Neural cell (in vitro differentiated cells): ENCODE data around the gene CYB561D1.

ENCODE experiments used
- EP300 ChIP-seq: fragments of 450-650 bp; conservative IDR thresholded peaks from 2 replicates; pipeline ENCODE4 v1.6.1; 2014; ENCODE audit warnings: antibody characterized with exemption, mild to moderate bottlenecking, moderate library complexity; ENCODE audit not compliant: poor library complexity, severe bottlenecking
- EZH2 ChIP-seq: fragments of 200-600, 300-800 bp; shearing (Covaris generic), sonication (generic); IDR thresholded peaks from 2 replicates; pipeline ENCODE4 v1.6.1; 2014; ENCODE audit warnings: antibody characterized with exemption, low read length, borderline replicate concordance, mild to moderate bottlenecking; ENCODE audit not compliant: insufficient read depth, poor library complexity, severe bottlenecking
- POLR2AphosphoS5 ChIP-seq: IDR thresholded peaks from 2 replicates; pipeline ENCODE4 v1.6.1; 2012
- RAD21 ChIP-seq: fragments of 450-650 bp; conservative IDR thresholded peaks from 2 replicates; pipeline ENCODE4 v1.6.1; 2014; ENCODE audit warnings: antibody characterized with exemption, mild to moderate bottlenecking, moderate library complexity
- SMC3 ChIP-seq: fragments of 450-650 bp; conservative IDR thresholded peaks from 2 replicates; pipeline ENCODE4 v1.6.1; 2014; ENCODE audit warnings: antibody characterized with exemption, mild to moderate bottlenecking, moderate library complexity; ENCODE audit not compliant: poor library complexity
- TAF1 ChIP-seq: IDR thresholded peaks from 2 replicates; pipeline ENCODE4 v1.6.1; 2012; ENCODE audit warnings: low read depth
- TF ChIP-seq, protein P1 (sequence below): fragments of 450-650 bp; IDR thresholded peaks from 2 replicates; pipeline ENCODE4 v1.5.1; 2014; ENCODE audit warnings: antibody characterized with exemption, mild to moderate bottlenecking, moderate library complexity; ENCODE audit not compliant: poor library complexity, severe bottlenecking
- TF ChIP-seq, protein P2 (sequence below): IDR thresholded peaks from 2 replicates; pipeline ENCODE4 v1.6.1; 2012; ENCODE audit warnings: borderline replicate concordance

DNA sequence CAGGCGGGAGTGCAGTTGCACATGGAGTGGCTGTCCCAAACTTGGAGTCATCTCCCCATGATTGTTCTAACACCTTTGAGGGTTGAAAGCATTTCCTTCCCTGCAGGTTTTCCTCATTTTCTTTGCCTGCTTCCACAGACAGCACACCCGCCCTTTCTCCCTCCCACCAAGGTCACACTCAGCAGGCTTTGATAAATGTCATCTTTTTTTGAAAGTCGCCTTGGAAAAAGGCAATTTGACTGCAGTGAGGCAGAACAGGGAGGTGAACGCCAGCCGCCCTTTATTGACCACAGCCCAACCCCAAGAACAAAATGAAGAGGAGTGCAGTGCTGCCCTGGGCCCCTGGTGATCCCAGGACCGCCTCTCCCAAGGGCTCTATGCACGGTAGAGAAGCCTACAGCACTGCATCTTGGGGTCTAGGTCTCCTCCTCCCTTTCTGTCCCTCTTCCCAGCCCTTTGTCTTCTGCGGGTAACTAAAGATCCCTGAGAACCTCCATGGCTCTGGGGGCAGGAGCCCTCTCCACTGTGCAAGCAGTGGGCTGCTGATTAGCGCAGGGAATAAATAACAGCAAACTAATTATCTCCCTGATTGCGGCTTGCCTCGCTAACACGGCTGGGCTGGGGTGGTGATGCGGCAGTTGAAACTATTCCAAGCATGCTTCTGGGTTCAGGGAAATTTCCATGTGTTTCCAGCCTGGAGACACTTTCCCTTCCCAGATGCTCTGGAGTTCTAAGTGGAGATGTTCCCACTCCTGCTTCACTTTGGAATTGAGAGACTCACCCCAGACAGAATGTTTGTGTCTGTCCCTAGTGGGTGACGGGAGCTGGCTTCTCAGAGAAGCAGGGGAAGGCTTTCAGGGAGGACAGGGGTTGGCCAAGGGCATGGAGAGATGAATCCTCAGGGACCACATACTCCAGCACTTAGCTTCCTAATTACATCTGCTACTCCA, 27.4 kb downstream of the CYB561D1 start:
- TF ChIP-seq EZH2 (no peak), POLR2AphosphoS5 (no peak), EP300 (no peak), SMC3 (no peak), RAD21 (no peak), TAF1 (no peak)
- TF ChIP-seq, protein P1, sequence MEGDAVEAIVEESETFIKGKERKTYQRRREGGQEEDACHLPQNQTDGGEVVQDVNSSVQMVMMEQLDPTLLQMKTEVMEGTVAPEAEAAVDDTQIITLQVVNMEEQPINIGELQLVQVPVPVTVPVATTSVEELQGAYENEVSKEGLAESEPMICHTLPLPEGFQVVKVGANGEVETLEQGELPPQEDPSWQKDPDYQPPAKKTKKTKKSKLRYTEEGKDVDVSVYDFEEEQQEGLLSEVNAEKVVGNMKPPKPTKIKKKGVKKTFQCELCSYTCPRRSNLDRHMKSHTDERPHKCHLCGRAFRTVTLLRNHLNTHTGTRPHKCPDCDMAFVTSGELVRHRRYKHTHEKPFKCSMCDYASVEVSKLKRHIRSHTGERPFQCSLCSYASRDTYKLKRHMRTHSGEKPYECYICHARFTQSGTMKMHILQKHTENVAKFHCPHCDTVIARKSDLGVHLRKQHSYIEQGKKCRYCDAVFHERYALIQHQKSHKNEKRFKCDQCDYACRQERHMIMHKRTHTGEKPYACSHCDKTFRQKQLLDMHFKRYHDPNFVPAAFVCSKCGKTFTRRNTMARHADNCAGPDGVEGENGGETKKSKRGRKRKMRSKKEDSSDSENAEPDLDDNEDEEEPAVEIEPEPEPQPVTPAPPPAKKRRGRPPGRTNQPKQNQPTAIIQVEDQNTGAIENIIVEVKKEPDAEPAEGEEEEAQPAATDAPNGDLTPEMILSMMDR, result no peak
- TF ChIP-seq, protein P2, sequence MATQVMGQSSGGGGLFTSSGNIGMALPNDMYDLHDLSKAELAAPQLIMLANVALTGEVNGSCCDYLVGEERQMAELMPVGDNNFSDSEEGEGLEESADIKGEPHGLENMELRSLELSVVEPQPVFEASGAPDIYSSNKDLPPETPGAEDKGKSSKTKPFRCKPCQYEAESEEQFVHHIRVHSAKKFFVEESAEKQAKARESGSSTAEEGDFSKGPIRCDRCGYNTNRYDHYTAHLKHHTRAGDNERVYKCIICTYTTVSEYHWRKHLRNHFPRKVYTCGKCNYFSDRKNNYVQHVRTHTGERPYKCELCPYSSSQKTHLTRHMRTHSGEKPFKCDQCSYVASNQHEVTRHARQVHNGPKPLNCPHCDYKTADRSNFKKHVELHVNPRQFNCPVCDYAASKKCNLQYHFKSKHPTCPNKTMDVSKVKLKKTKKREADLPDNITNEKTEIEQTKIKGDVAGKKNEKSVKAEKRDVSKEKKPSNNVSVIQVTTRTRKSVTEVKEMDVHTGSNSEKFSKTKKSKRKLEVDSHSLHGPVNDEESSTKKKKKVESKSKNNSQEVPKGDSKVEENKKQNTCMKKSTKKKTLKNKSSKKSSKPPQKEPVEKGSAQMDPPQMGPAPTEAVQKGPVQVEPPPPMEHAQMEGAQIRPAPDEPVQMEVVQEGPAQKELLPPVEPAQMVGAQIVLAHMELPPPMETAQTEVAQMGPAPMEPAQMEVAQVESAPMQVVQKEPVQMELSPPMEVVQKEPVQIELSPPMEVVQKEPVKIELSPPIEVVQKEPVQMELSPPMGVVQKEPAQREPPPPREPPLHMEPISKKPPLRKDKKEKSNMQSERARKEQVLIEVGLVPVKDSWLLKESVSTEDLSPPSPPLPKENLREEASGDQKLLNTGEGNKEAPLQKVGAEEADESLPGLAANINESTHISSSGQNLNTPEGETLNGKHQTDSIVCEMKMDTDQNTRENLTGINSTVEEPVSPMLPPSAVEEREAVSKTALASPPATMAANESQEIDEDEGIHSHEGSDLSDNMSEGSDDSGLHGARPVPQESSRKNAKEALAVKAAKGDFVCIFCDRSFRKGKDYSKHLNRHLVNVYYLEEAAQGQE, result no peak
